ENCODE results near the gene PDZD4.

The PDZD4 gene

GRCh38 chrX:153805436-153805835, 24.9 kb downstream of the PDZD4 start:
- no peak for FAIRE-seq
- TF ChIP-seq POLR2A (IDR thresholded peaks at IDR 0.05; ENCODE audit: low read depth, low read length), result no peak
- no peak for TF ChIP-seq TAF1 (IDR thresholded peaks at IDR 0.05; ENCODE audit: low read depth, low read length)
- TF ChIP-seq POU2F2 (IDR thresholded peaks at IDR 0.05; ENCODE audit: low read depth, low read length), result no peak
- TF ChIP-seq POLR2AphosphoS5 (IDR thresholded peaks at IDR 0.05; ENCODE audit: low read depth, low read length), result no peak
- no peak for TF ChIP-seq PAX5 (IDR thresholded peaks at IDR 0.05; ENCODE audit: insufficient read depth, low read length, severe bottlenecking)
- DNase-seq (ENCODE audit: insufficient read length, low spot score), result no peak

- FAIRE-seq, result no peak
- DNase-seq (ENCODE audit: insufficient read length, low spot score), result no peak
- TF ChIP-seq PAX5 (IDR thresholded peaks at IDR 0.05; ENCODE audit: insufficient read depth, low read length, severe bottlenecking), result no peak
- TF ChIP-seq POLR2AphosphoS5 (IDR thresholded peaks at IDR 0.05; ENCODE audit: low read depth, low read length), result no peak
- TF ChIP-seq POLR2A (IDR thresholded peaks at IDR 0.05; ENCODE audit: low read depth, low read length), result no peak
- TF ChIP-seq SPI1 (IDR thresholded peaks at IDR 0.05; ENCODE audit: low read depth, low read length), result no peak
- no peak for TF ChIP-seq TAF1 (IDR thresholded peaks at IDR 0.05; ENCODE audit: low read depth, low read length)
Observed at GRCh38 chrX:153804621-153805020, 25.7 kb downstream of the PDZD4 start.

GRCh38 chrX:153804100-153804595, 26.2 kb downstream of the PDZD4 start:
- no peak for FAIRE-seq
- no peak for DNase-seq (ENCODE audit: insufficient read length, low spot score)
- TF ChIP-seq TAF1 (IDR thresholded peaks at IDR 0.05; ENCODE audit: low read depth, low read length) (no peak), PAX5 (IDR thresholded peaks at IDR 0.05; ENCODE audit: insufficient read depth, low read length, severe bottlenecking) (no peak), POLR2A (IDR thresholded peaks at IDR 0.05; ENCODE audit: low read depth, low read length) (no peak), POLR2AphosphoS5 (IDR thresholded peaks at IDR 0.05; ENCODE audit: low read depth, low read length) (no peak), SPI1 (IDR thresholded peaks at IDR 0.05; ENCODE audit: low read depth, low read length) (no peak), POU2F2 (IDR thresholded peaks at IDR 0.05; ENCODE audit: low read depth, low read length) (no peak)

- no peak for TF ChIP-seq POU2F2 (IDR thresholded peaks at IDR 0.05; ENCODE audit: low read depth, low read length)
- no peak for TF ChIP-seq SPI1 (IDR thresholded peaks at IDR 0.05; ENCODE audit: low read depth, low read length)
- no peak for TF ChIP-seq PAX5 (IDR thresholded peaks at IDR 0.05; ENCODE audit: insufficient read depth, low read length, severe bottlenecking)
- TF ChIP-seq POLR2A (IDR thresholded peaks at IDR 0.05; ENCODE audit: low read depth, low read length), result no peak
- no peak for TF ChIP-seq POLR2AphosphoS5 (IDR thresholded peaks at IDR 0.05; ENCODE audit: low read depth, low read length)
- no peak for TF ChIP-seq TAF1 (IDR thresholded peaks at IDR 0.05; ENCODE audit: low read depth, low read length)
- DNase-seq (ENCODE audit: insufficient read length, low spot score) (no peak), FAIRE-seq (no peak)
Observed at GRCh38 chrX:153803211-153804099, 26.9 kb downstream of the PDZD4 start.

- TF ChIP-seq POLR2AphosphoS5 (IDR thresholded peaks at IDR 0.05; ENCODE audit: low read depth, low read length) (no peak), SPI1 (IDR thresholded peaks at IDR 0.05; ENCODE audit: low read depth, low read length) (no peak), POU2F2 (IDR thresholded peaks at IDR 0.05; ENCODE audit: low read depth, low read length) (no peak), TAF1 (IDR thresholded peaks at IDR 0.05; ENCODE audit: low read depth, low read length) (no peak), POLR2A (IDR thresholded peaks at IDR 0.05; ENCODE audit: low read depth, low read length) (no peak), PAX5 (IDR thresholded peaks at IDR 0.05; ENCODE audit: insufficient read depth, low read length, severe bottlenecking) (no peak)
- no peak for FAIRE-seq
Observed at GRCh38 chrX:153802513-153803045, 27.8 kb downstream of the PDZD4 start.

GRCh38 chrX:153801669-153802068, 28.7 kb downstream of the PDZD4 start:
- TF ChIP-seq POLR2AphosphoS5 (IDR thresholded peaks at IDR 0.05; ENCODE audit: low read depth, low read length), result no peak
- TF ChIP-seq TAF1 (IDR thresholded peaks at IDR 0.05; ENCODE audit: low read depth, low read length), result no peak
- no peak for TF ChIP-seq PAX5 (IDR thresholded peaks at IDR 0.05; ENCODE audit: insufficient read depth, low read length, severe bottlenecking)
- TF ChIP-seq POLR2A (IDR thresholded peaks at IDR 0.05; ENCODE audit: low read depth, low read length), result no peak
- no peak for TF ChIP-seq SPI1 (IDR thresholded peaks at IDR 0.05; ENCODE audit: low read depth, low read length)
- TF ChIP-seq POU2F2 (IDR thresholded peaks at IDR 0.05; ENCODE audit: low read depth, low read length), result no peak
- FAIRE-seq (no peak), DNase-seq (ENCODE audit: insufficient read length, low spot score) (no peak)

More at GRCh38 chrX:153802513-153803045, 27.8 kb downstream of the PDZD4 start:
- no peak for DNase-seq (ENCODE audit: insufficient read length, low spot score)

GRCh38 chrX:153800746-153801145, 29.6 kb downstream of the PDZD4 start:
- FAIRE-seq (no peak), DNase-seq (ENCODE audit: insufficient read length, low spot score) (no peak)
- TF ChIP-seq SPI1 (IDR thresholded peaks at IDR 0.05; ENCODE audit: low read depth, low read length), result no peak

- no peak for TF ChIP-seq PAX5 (IDR thresholded peaks at IDR 0.05; ENCODE audit: insufficient read depth, low read length, severe bottlenecking)
- no peak for TF ChIP-seq TAF1 (IDR thresholded peaks at IDR 0.05; ENCODE audit: low read depth, low read length)
- TF ChIP-seq POLR2AphosphoS5 (IDR thresholded peaks at IDR 0.05; ENCODE audit: low read depth, low read length), result no peak
- no peak for TF ChIP-seq SPI1 (IDR thresholded peaks at IDR 0.05; ENCODE audit: low read depth, low read length)
- no peak for TF ChIP-seq POLR2A (IDR thresholded peaks at IDR 0.05; ENCODE audit: low read depth, low read length)
- TF ChIP-seq POU2F2 (IDR thresholded peaks at IDR 0.05; ENCODE audit: low read depth, low read length), result no peak
- DNase-seq (ENCODE audit: insufficient read length, low spot score) (no peak), FAIRE-seq (no peak)
Observed at GRCh38 chrX:153800177-153800722, 30.1 kb downstream of the PDZD4 start.

- TF ChIP-seq POLR2AphosphoS5 (IDR thresholded peaks at IDR 0.05; ENCODE audit: low read depth, low read length), result no peak
- no peak for TF ChIP-seq POU2F2 (IDR thresholded peaks at IDR 0.05; ENCODE audit: low read depth, low read length)
- no peak for TF ChIP-seq POLR2A (IDR thresholded peaks at IDR 0.05; ENCODE audit: low read depth, low read length)
- no peak for TF ChIP-seq SPI1 (IDR thresholded peaks at IDR 0.05; ENCODE audit: low read depth, low read length)
- TF ChIP-seq PAX5 (IDR thresholded peaks at IDR 0.05; ENCODE audit: insufficient read depth, low read length, severe bottlenecking), result no peak
- TF ChIP-seq TAF1 (IDR thresholded peaks at IDR 0.05; ENCODE audit: low read depth, low read length), result no peak
- FAIRE-seq (no peak), DNase-seq (ENCODE audit: insufficient read length, low spot score) (no peak)
Observed at GRCh38 chrX:153799326-153799725, 31.0 kb downstream of the PDZD4 start.

Data from GM12891 (cell line).